GM23338 (cell line): ENCODE results near the gene CTTNBP2. TPM values are rescaled to one million over a fixed set of nuclear protein-coding genes. Genes with fewer than 3 reads are reported as not detected.
A peak's percentile ranks its signal among the peaks of the same experiment; 100 is the strongest.

Experiments used
- ATAC-seq: fragments of 200-7000 bp; cut with Tn5 transposase; 3 replicates; pipeline ENCODE4 v1.9.1; 2020
- DNase-seq: peaks from one replicate; pipeline ENCODE4 v3.0.0-alpha.2; 2015; ENCODE audit warnings: low spot score
- H2AFZ ChIP-seq: fragments of 200-600 bp; sonication (generic); 2 replicates; pipeline ENCODE4 v1.8.0; 2016; ENCODE audit warnings: antibody characterized with exemption, mild to moderate bottlenecking, moderate library complexity
- H3F3A ChIP-seq: fragments of 200-600 bp; sonication (generic); replicated peaks from 2 replicates; pipeline ENCODE4 v1.8.0; 2017; ENCODE audit warnings: antibody characterized with exemption, mixed run types, low read depth
- H3K27ac ChIP-seq: fragments of 200-600 bp; sonication (generic); 2 replicates; pipeline ENCODE4 v1.6.1; 2016; ENCODE audit warnings: low read depth
- H3K27me3 ChIP-seq: fragments of 200-600 bp; sonication (generic); 2 replicates; pipeline ENCODE4 v1.8.0; 2016; ENCODE audit warnings: mild to moderate bottlenecking, mixed run types, moderate library complexity; ENCODE audit not compliant: insufficient read depth
- H3K36me3 ChIP-seq: fragments of 200-600 bp; sonication (generic); 2 replicates; pipeline ENCODE4 v1.8.0; 2016; ENCODE audit warnings: mild to moderate bottlenecking; ENCODE audit not compliant: insufficient read depth
- H3K4me1 ChIP-seq: fragments of 200-600 bp; sonication (generic); 2 replicates; pipeline ENCODE4 v1.8.0; 2016; ENCODE audit warnings: mild to moderate bottlenecking, moderate library complexity; ENCODE audit not compliant: insufficient read depth
- H3K4me2 ChIP-seq: fragments of 200-600 bp; sonication (generic); 2 replicates; pipeline ENCODE4 v1.7.1; 2017; ENCODE audit warnings: mixed run types
- H3K4me3 ChIP-seq: fragments of 200-600 bp; sonication (generic); 2 replicates; pipeline ENCODE4 v1.6.1; 2016; ENCODE audit warnings: mixed run types
- H3K79me2 ChIP-seq: fragments of 200-600 bp; sonication (generic); replicated peaks from 2 replicates; pipeline ENCODE4 v1.8.0; 2017; ENCODE audit warnings: mild to moderate bottlenecking; ENCODE audit not compliant: insufficient read depth
- H3K9me2 ChIP-seq: fragments of 200-600 bp; sonication (generic); 2 replicates; pipeline ENCODE4 v1.8.0; 2017; ENCODE audit not compliant: insufficient read depth
- H4K20me1 ChIP-seq: fragments of 200-600 bp; sonication (generic); replicated peaks from 2 replicates; pipeline ENCODE4 v1.8.0; 2017; ENCODE audit warnings: mild to moderate bottlenecking; ENCODE audit not compliant: insufficient read depth
- H3K27ac Mint-ChIP-seq: 2 replicates; pipeline ENCODE4 v1.8.0; 2020; ENCODE audit warnings: inconsistent platforms, mild to moderate bottlenecking, moderate library complexity, mixed read lengths
- H3K27me3 Mint-ChIP-seq: 3 replicates; pipeline ENCODE4 v1.8.0; 2022; ENCODE audit warnings: low read depth, mild to moderate bottlenecking, moderate library complexity, mixed read lengths, inconsistent platforms; ENCODE audit not compliant: insufficient read depth, poor library complexity
- H3K36me3 Mint-ChIP-seq: 3 replicates; pipeline ENCODE4 v1.8.0; 2021; ENCODE audit warnings: low read depth, mild to moderate bottlenecking, inconsistent platforms, moderate library complexity, mixed read lengths
- H3K4me1 Mint-ChIP-seq: 3 replicates; pipeline ENCODE4 v1.8.0; 2020; ENCODE audit warnings: mild to moderate bottlenecking, inconsistent platforms, mixed read lengths
- H3K4me3 Mint-ChIP-seq: 3 replicates; pipeline ENCODE4 v1.8.0; 2021; ENCODE audit warnings: moderate library complexity, mild to moderate bottlenecking, inconsistent platforms, mixed read lengths
- H3K9me3 Mint-ChIP-seq: 3 replicates; pipeline ENCODE4 v1.8.0; 2020; ENCODE audit warnings: moderate library complexity, mild to moderate bottlenecking, inconsistent platforms, mixed read lengths
- ETS1 ChIP-seq: IDR thresholded peaks from 2 replicates; pipeline ENCODE4 v1.6.1; 2016; ENCODE audit warnings: antibody characterized with exemption
- EZH2 ChIP-seq: fragments of 200-600 bp; sonication (generic); IDR thresholded peaks from one replicate; pipeline ENCODE4 v1.8.0; 2017; ENCODE audit warnings: antibody characterized with exemption, mild to moderate bottlenecking, low read depth; ENCODE audit not compliant: unreplicated experiment
- JUNB ChIP-seq: IDR thresholded peaks from one replicate; pipeline ENCODE4 v1.6.1; 2016; ENCODE audit warnings: antibody characterized with exemption; ENCODE audit not compliant: unreplicated experiment
- REST ChIP-seq: IDR thresholded peaks from one replicate; pipeline ENCODE4 v1.6.1; 2018; ENCODE audit warnings: antibody characterized with exemption; ENCODE audit not compliant: unreplicated experiment
- ZNF114 ChIP-seq: fragments of 250-450 bp; sonication (Bioruptor Pico); IDR thresholded peaks from 2 replicates; pipeline ENCODE4 v1.5.0; 2020; ENCODE audit warnings: mild to moderate bottlenecking, moderate library complexity
- ZNF331 ChIP-seq: fragments of 250-450 bp; sonication (Bioruptor Pico); IDR thresholded peaks from 2 replicates; pipeline ENCODE4 v1.5.0; 2020; ENCODE audit warnings: low read depth, mild to moderate bottlenecking, moderate library complexity
- polyA plus RNA-seq: library from polyadenylated mRNA; unstranded; fragments of >200 nt; fragmentation: Nextera tagmentation; extraction: Ambion mirVana; gene quantifications from 2 replicates; pipeline ENCODE4 v1.2.1, GENCODE V29; 2016
- total RNA-seq: library from RNA; depleted of rRNA; stranded (reverse); fragments of >200 nt; shearing (Covaris generic); gene quantifications from 2 replicates; pipeline ENCODE4 v1.2.3, GENCODE V29; 2014
- TF ChIP-seq, protein P1 (sequence below), 2 experiments: fragments of 200-600 bp in 1 of 2; sonication (generic) in 1 of 2; conservative IDR thresholded peaks; 2 replicates each; pipeline versions ENCODE4 v1.5.1 to v1.6.1; 2016 to 2017; ENCODE audit warnings: antibody characterized with exemption in 2 of 2, low read depth in 2 of 2, mild to moderate bottlenecking in 2 of 2, moderate library complexity in 1 of 2

CTTNBP2 gene
- total and polyA plus RNA-seq, 2 experiments from 2014 or later = 26.8 to 30.7 TPM

GRCh38 chr7:117811696-117812095 lies 61.5 kb downstream of the CTTNBP2 start:
- Histone ChIP-seq H3F3A (no peaks in the 10 kb centered on the region), H3K4me2 (peak overlapping the region; percentile 50; the same call in 1 of the 2 replicates), H3K4me3 (no peak overlapping the region), H3K9me2 (no peaks in the 10 kb centered on the region), H3K79me2 (peaks cover 4% of the 10 kb centered on the region; the same call in 1 of the 2 replicates), H3K27me3 (no peaks in the 10 kb centered on the region), H3K4me1 (peaks cover 59% of the 10 kb centered on the region), H2AFZ (no peak overlapping the region), H3K27ac (peak overlapping the region; percentile 95), H3K36me3 (no peaks in the 10 kb centered on the region), H4K20me1 (no peaks in the 10 kb centered on the region)
- DNase-seq (no peak), ATAC-seq (no peak)
- no peak for TF ChIP-seq EZH2
- TF ChIP-seq ZNF331 (CRISPR knock-in tag) = no peak
- TF ChIP-seq JUNB = no peak
- TF ChIP-seq, protein P1, sequence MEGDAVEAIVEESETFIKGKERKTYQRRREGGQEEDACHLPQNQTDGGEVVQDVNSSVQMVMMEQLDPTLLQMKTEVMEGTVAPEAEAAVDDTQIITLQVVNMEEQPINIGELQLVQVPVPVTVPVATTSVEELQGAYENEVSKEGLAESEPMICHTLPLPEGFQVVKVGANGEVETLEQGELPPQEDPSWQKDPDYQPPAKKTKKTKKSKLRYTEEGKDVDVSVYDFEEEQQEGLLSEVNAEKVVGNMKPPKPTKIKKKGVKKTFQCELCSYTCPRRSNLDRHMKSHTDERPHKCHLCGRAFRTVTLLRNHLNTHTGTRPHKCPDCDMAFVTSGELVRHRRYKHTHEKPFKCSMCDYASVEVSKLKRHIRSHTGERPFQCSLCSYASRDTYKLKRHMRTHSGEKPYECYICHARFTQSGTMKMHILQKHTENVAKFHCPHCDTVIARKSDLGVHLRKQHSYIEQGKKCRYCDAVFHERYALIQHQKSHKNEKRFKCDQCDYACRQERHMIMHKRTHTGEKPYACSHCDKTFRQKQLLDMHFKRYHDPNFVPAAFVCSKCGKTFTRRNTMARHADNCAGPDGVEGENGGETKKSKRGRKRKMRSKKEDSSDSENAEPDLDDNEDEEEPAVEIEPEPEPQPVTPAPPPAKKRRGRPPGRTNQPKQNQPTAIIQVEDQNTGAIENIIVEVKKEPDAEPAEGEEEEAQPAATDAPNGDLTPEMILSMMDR (conservative IDR thresholded peaks at IDR 0.05; ENCODE audit: low read depth in 2 of 2) = no peak
- no peak for TF ChIP-seq ZNF114
- no peak for TF ChIP-seq ETS1
- no peak for TF ChIP-seq REST
- peak overlapping the region; percentile 67; the same call in 1 of the 2 replicates for H3K27ac Mint-ChIP-seq
- H3K36me3 Mint-ChIP-seq = peaks cover 7% of the 10 kb centered on the region; the same call in 2 of the 3 replicates
- H3K4me3 Mint-ChIP-seq = no peak overlapping the region
- H3K4me1 Mint-ChIP-seq = peaks cover 80% of the 10 kb centered on the region
- H3K9me3 Mint-ChIP-seq = no peaks in the 10 kb centered on the region
- H3K27me3 Mint-ChIP-seq = peaks cover 5% of the 10 kb centered on the region
